Esophagus squamous epithelium (tissue), 5 donors: Measurements from ENCODE around the gene JUND. TPM values are rescaled to one million over a fixed set of nuclear protein-coding genes. Genes with fewer than 3 reads are reported as not detected.
A peak's percentile ranks its signal among the peaks of the same experiment; 100 is the strongest.

Source experiments
- DNase-seq: peaks from one replicate; lab custom pipeline; 2025; lab: John Stamatoyannopoulos, UW
- H3K27ac ChIP-seq, 4 donors: fragments of 200-600 bp; sonication (generic); one replicate each; pipeline ENCODE4 v1.5.1; 2016 to 2019; ENCODE audit warnings: mild to moderate bottlenecking in 1 of 4
- H3K27me3 ChIP-seq, 4 donors: fragments of 200-600 bp; sonication (generic); 1 replicate in 3 of 4; 2 replicates in 1 of 4; pipeline versions ENCODE4 v1.5.1 to v1.6.0; 2017 to 2021; ENCODE audit warnings: antibody characterized with exemption in 1 of 4
- H3K36me3 ChIP-seq, 3 donors: fragments of 200-600 bp; sonication (generic); one replicate each; pipeline ENCODE4 v1.5.1; 2016 to 2019
- H3K4me1 ChIP-seq, 3 donors: fragments of 200-600 bp; sonication (generic); one replicate each; pipeline ENCODE4 v1.5.1; 2017 to 2019
- H3K4me3 ChIP-seq, 4 donors: fragments of 200-600 bp; sonication (generic); 1 replicate in 3 of 4; 2 replicates in 1 of 4; pipeline ENCODE4 v1.5.1; 2016 to 2019; ENCODE audit warnings: mild to moderate bottlenecking in 2 of 4, moderate library complexity in 1 of 4
- H3K9me3 ChIP-seq, 3 donors: fragments of 200-600 bp; sonication (generic); one replicate each; pipeline ENCODE4 v1.5.1; 2016 to 2019
- CTCF ChIP-seq, 6 experiments: fragments of 450-650 bp in 4 of 6; fragments of 200-600 bp in 2 of 6; sonication (generic) in 2 of 6; IDR thresholded peaks; one replicate each; pipeline ENCODE4 v1.5.1; 2016 to 2019; ENCODE audit warnings: antibody characterized with exemption in 6 of 6, mild to moderate bottlenecking in 4 of 6, moderate library complexity in 4 of 6
- POLR2A ChIP-seq, 4 donors: fragments of 450-650 bp; IDR thresholded peaks; one replicate each; pipeline ENCODE4 v1.6.1; 2017; ENCODE audit warnings: antibody characterized with exemption in 4 of 4, mild to moderate bottlenecking in 4 of 4, moderate library complexity in 3 of 4
- WGBS, 2 donors: methylation state at CpG; one replicate each; pipeline ENCODE4 v1.1.5; 2018; 5-methylcytosine and 5-hydroxymethylcytosine counted together
- intact Hi-C: fragments of 100-400 bp; cut with DNase I; formaldehyde crosslinking; loops from one replicate; pipeline ENCODE4 v1.15.0; 2022
- total RNA-seq, 4 donors: library from RNA; depleted of rRNA; stranded (reverse); fragments of >200 nt; gene quantifications; one replicate each; pipeline ENCODE4 v1.1.0, GENCODE V29; 2016
- donor health status: DM: yes; HTN: yes; CAD: no.

JUND gene
- total RNA-seq, 4 donors from 2014 or later: 71.7 to 192 (median 166) TPM

GRCh38 chr19:18257503-18258470, 23.6 kb downstream of the JUND start:
- TF ChIP-seq CTCF (IDR thresholded peaks at IDR 0.05) (no peak), POLR2A (IDR thresholded peaks at IDR 0.05) (no peak)
- WGBS, 2 donors: 87 to 90% methylated on average over 2 to 11 of the region's 55 CpGs
- intact Hi-C loops: loop anchor here (5.0 to 10.0 kb wide), 2 partner anchors 60 to 143 kb away; no protein-coding TSS in a partner anchor
- no peak for DNase-seq
- Histone ChIP-seq H3K9me3 (no peaks in the 10 kb centered on the region), H3K4me1 (peaks cover 5 to 30% (median 7%) of the 10 kb centered on the region in 3 donors), H3K27ac (no peak overlapping the region), H3K36me3 (peaks cover 0 to 12% (median 0%) of the 10 kb centered on the region in 3 donors), H3K4me3 (no peak overlapping the region), H3K27me3 (peaks cover 0 to 12% (median 0%) of the 10 kb centered on the region in 4 donors)

- WGBS, 2 donors: 11 to 53% methylated on average over 5 to 14 of the region's 24 CpGs
- DNase-seq: no peak
These were observed 26.6 kb downstream of the JUND start for GRCh38 chr19:18254546-18255503.

GRCh38 chr19:18253716-18254115, 27.7 kb downstream of the JUND start:
- no peak overlapping the region for H3K4me3 ChIP-seq
- peaks cover 5 to 39% (median 7%) of the 10 kb centered on the region in 3 donors for H3K4me1 ChIP-seq
- H3K27me3 ChIP-seq: peaks cover 0 to 12% (median 0%) of the 10 kb centered on the region in 4 donors
- peaks cover 0 to 12% (median 0%) of the 10 kb centered on the region in 3 donors for H3K36me3 ChIP-seq
- TF ChIP-seq CTCF (IDR thresholded peaks at IDR 0.05): no peak
- TF ChIP-seq POLR2A (IDR thresholded peaks at IDR 0.05): no peak
- peak overlapping the region; percentile 61 to 80 (median 73) for H3K27ac ChIP-seq
- WGBS, 2 donors: 27% methylated on average over 3 of the region's 5 CpGs; no CpG with 5 or more reads in 1 of the 2 donors
- intact Hi-C loops: loop anchor here (10.0 kb wide), 1 partner anchor 139 kb away; no protein-coding TSS in a partner anchor
- H3K9me3 ChIP-seq: no peaks in the 10 kb centered on the region
- no peak for DNase-seq

More at GRCh38 chr19:18254546-18255503, 26.6 kb downstream of the JUND start:
- Histone ChIP-seq H3K36me3 (peaks cover 0 to 12% (median 0%) of the 10 kb centered on the region in 3 donors), H3K4me3 (peak overlapping the region in 3 of 4 donors; percentile 1 to 21 (median 18)), H3K4me1 (peaks cover 5 to 39% (median 7%) of the 10 kb centered on the region in 3 donors), H3K9me3 (no peaks in the 10 kb centered on the region), H3K27ac (peak overlapping the region in 3 of 4 donors; percentile 71 to 80 (median 75)), H3K27me3 (peaks cover 0 to 12% (median 0%) of the 10 kb centered on the region in 4 donors)
- TF ChIP-seq POLR2A (IDR thresholded peaks at IDR 0.05) (no peak), CTCF (IDR thresholded peaks at IDR 0.05) (peak in 5 of 6 experiments; percentile 11 to 64 (median 48))
- intact Hi-C loops: loop anchor here (5.0 to 10.0 kb wide), 2 partner anchors 58 to 140 kb away; no protein-coding TSS in a partner anchor

GRCh38 chr19:18253130-18253529, 28.3 kb downstream of the JUND start:
- H3K9me3 ChIP-seq: no peaks in the 10 kb centered on the region
- H3K36me3 ChIP-seq: peaks cover 0 to 11% (median 0%) of the 10 kb centered on the region in 3 donors
- intact Hi-C loops: loop anchor here (10.0 kb wide), 1 partner anchor 138 kb away; no protein-coding TSS in a partner anchor
- DNase-seq: no peak
- TF ChIP-seq POLR2A (IDR thresholded peaks at IDR 0.05): no peak
- TF ChIP-seq CTCF (IDR thresholded peaks at IDR 0.05): no peak
- peak overlapping the region in 2 of 4 donors; percentile 75 to 80 for H3K27ac ChIP-seq
- 79 to 93% methylated on average over 3 to 4 of the region's 4 CpGs for WGBS, 2 donors
- H3K4me3 ChIP-seq: no peak overlapping the region
- peaks cover 0 to 12% (median 0%) of the 10 kb centered on the region in 4 donors for H3K27me3 ChIP-seq
- peaks cover 5 to 39% (median 7%) of the 10 kb centered on the region in 3 donors for H3K4me1 ChIP-seq
